Measurements from ENCODE around the gene BCKDHB. TPM values are rescaled to one million over a fixed set of nuclear protein-coding genes. Genes with fewer than 3 reads are reported as not detected.

BCKDHB gene
- total and polyA plus RNA-seq, 2 of the 4 experiments (the other 2 are of a cell fraction), result 11.2 to 11.8 TPM

DNA sequence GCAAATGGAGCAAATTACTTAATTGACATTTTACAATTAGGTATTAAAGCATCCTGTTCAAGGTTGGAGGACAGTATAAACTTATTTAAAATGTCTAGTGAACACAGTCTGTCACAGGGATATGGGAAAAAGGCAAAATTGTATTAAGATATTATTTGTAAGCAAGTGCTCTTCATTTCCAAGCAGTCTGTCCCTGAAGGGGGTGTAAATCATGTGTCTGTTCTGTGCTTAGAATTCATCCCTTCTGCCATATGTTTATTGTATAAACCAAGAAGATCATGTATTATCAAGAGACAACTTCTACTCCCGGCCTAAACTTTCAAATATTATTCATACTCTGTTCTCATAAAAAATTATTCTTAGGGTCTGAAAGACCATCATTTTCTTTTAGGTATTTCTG lies 144.8 kb downstream of the BCKDHB start:
- Histone ChIP-seq H2BK120ac (ENCODE audit: low read depth, low read length) (no peak overlapping the region), H3K9me1 (ENCODE audit: insufficient read depth, low read length) (peaks cover 6% of the 10 kb centered on the region; the same call in 1 of the 2 replicates), H3K23ac (ENCODE audit: low read depth, low read length) (no peak overlapping the region), H3K56ac (ENCODE audit: extremely low read depth, insufficient read depth, low read length) (no peak overlapping the region), H3K36me3 (ENCODE audit: control insufficient read depth, insufficient read depth, low read length) (no peaks in the 10 kb centered on the region), H3K4ac (ENCODE audit: low read depth, low read length) (no peak overlapping the region), H4K8ac (ENCODE audit: low read depth in 2 of 2, low read length in 2 of 2) (no peak overlapping the region), H2BK5ac (ENCODE audit: low read depth, low read length, poor library complexity, severe bottlenecking) (no peak overlapping the region), H3K79me1 (ENCODE audit: low read depth in 1 of 2, low read length in 2 of 2) (0 out of 4 replicates have a peak, but pooled peaks cover 0 to 3% of the 10 kb centered on the region in 2 experiments), H3K9ac (ENCODE audit: low read depth, low read length) (no peak overlapping the region), H3K18ac (ENCODE audit: low read depth, low read length) (no peak overlapping the region), H3K4me2 (ENCODE audit: low read depth, low read length) (no peak overlapping the region), H3K4me3 (ENCODE audit: insufficient read depth, low read depth, low read length) (no peak overlapping the region), H4K5ac (ENCODE audit: low read depth, low read length) (no peak overlapping the region), H2AFZ (replicated peaks; ENCODE audit: low read length, poor library complexity) (no peak overlapping the region), H3K27me3 (ENCODE audit: control insufficient read depth, insufficient read depth, low read length) (no peaks in the 10 kb centered on the region), H4K91ac (ENCODE audit: insufficient read depth, low read depth, low read length) (no peak overlapping the region), H4K20me1 (ENCODE audit: insufficient read depth, low read length) (no peaks in the 10 kb centered on the region), H2AK9ac (replicated peaks; ENCODE audit: low read depth, low read length, poor library complexity) (no peak overlapping the region), H3K27ac (ENCODE audit: insufficient read depth, low read length) (no peak overlapping the region), H2AK5ac (ENCODE audit: low read depth, low read length) (no peak overlapping the region), H2BK20ac (ENCODE audit: low read depth, low read length) (no peak overlapping the region), H3K4me1 (ENCODE audit: control insufficient read depth, insufficient read depth, low read length) (peaks cover 2% of the 10 kb centered on the region; the same call in 1 of the 2 replicates), H3K14ac (replicated peaks; ENCODE audit: low read depth, low read length) (no peak overlapping the region), H2BK15ac (ENCODE audit: low read depth, low read length) (no peak overlapping the region), H3K9me3 (ENCODE audit: control insufficient read depth, insufficient read depth, low read length) (no peaks in the 10 kb centered on the region)
- in situ Hi-C loops (cut with MboI; ENCODE audit: low sequenced_read_pairs) (no loop called here), dilution Hi-C loops (cut with HindIII; ENCODE audit: low sequenced_read_pairs, unreplicated experiment) (no loop called here), intact Hi-C loops (cut with micrococcal nuclease) (no loop called here)
- CTCF ChIA-PET, result no interaction called here
- BruUV-seq (replicated peaks), result no TSS peak
- no CpG with 5 or more reads among the region's 1 CpG for WGBS, 2 experiments (ENCODE audit: extremely low coverage in 2 of 2, insufficient read length in 1 of 2)
- TF ChIP-seq FOS (IDR thresholded peaks at IDR 0.05; ENCODE audit: low read depth, low read length) (no peak), RAD21 (IDR thresholded peaks at IDR 0.05; ENCODE audit: low read length) (no peak), CTCF (conservative IDR thresholded peaks at IDR 0.05; ENCODE audit: low read depth, low read length) (no peak), MAZ (IDR thresholded peaks at IDR 0.05; ENCODE audit: borderline replicate concordance, low read depth, low read length) (no peak), CHD1 (IDR thresholded peaks at IDR 0.05; ENCODE audit: low read depth, low read length) (no peak)
- DNase-seq (no peak), ATAC-seq (ENCODE audit: low read depth) (no peak)
- POLR2A ChIA-PET (ENCODE audit: unreplicated experiment), result no interaction called here

Data from IMR-90 (cell line).